ENCODE results near the gene UBE2U.

Gene UBE2U

DNA sequence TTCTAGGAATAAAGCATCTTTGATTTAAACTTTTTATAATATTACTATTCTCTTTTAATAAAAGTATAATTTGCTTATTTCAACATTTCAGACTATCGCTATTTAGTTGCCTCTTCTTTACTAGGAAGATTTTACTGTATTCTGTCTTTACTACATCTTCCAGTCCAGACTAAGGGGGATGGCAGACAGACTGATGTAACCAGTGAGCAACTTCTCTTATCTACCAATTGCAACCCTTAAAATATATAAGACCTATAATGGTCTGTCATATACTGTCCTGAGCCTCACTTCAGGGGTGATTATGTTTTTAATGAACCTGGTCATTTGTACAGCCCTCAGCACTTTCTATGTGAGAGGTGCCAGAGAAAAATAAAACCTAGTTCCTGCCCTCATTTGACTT is 87.0 kb downstream of the UBE2U start:
- in situ Hi-C loops (cut with MboI; ENCODE audit: low sequenced_read_pairs, unreplicated experiment): no loop called here
- DNase-seq (ENCODE audit: low spot score): no peak
- TF ChIP-seq, protein P1, sequence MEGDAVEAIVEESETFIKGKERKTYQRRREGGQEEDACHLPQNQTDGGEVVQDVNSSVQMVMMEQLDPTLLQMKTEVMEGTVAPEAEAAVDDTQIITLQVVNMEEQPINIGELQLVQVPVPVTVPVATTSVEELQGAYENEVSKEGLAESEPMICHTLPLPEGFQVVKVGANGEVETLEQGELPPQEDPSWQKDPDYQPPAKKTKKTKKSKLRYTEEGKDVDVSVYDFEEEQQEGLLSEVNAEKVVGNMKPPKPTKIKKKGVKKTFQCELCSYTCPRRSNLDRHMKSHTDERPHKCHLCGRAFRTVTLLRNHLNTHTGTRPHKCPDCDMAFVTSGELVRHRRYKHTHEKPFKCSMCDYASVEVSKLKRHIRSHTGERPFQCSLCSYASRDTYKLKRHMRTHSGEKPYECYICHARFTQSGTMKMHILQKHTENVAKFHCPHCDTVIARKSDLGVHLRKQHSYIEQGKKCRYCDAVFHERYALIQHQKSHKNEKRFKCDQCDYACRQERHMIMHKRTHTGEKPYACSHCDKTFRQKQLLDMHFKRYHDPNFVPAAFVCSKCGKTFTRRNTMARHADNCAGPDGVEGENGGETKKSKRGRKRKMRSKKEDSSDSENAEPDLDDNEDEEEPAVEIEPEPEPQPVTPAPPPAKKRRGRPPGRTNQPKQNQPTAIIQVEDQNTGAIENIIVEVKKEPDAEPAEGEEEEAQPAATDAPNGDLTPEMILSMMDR (IDR thresholded peaks at IDR 0.05; ENCODE audit: borderline replicate concordance, control extremely low read depth, extremely low read depth, insufficient read depth, missing control alignments): no peak

DNA sequence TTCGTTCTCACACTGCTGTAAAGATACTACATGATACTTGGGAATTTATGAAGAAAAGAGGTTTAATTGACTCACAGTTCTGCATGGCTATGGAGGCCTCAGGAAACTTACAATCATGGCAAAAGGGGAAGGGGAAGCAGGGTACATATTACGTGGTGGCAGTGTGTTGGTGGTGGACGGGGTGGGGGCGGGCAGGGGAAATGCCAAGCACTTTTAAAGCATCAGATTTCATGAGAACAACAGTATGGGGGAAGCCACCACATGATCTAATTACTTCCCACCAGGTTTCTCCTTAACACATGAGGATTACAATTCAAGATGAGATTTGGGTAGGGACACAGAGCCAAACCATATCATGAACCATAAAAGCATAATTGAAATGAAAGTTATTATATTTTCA is 88.5 kb downstream of the UBE2U start:
- TF ChIP-seq, protein P1 (IDR thresholded peaks at IDR 0.05; ENCODE audit: borderline replicate concordance, control extremely low read depth, extremely low read depth, insufficient read depth, missing control alignments): no peak
- no peak for DNase-seq (ENCODE audit: low spot score)
- in situ Hi-C loops (cut with MboI; ENCODE audit: low sequenced_read_pairs, unreplicated experiment): no loop called here

DNA sequence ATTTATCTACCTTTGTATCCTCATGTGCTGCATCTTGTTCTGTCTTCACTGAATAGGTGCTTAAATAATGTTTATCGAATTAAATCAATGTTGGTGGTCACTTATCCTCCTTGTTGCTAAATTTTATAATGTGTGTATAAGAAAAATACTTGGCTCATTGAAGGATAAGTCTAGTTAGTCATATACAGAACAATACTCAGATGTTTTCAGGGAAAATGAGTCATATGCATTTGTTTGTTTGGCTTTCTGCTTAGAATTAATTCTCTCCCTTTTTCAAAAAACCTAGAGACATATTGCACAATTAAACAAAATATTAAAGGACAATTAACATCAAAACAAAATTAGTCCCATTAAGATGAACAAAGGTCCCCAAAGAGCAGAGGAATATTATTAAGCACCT is 89.0 kb downstream of the UBE2U start:
- in situ Hi-C loops (cut with MboI; ENCODE audit: low sequenced_read_pairs, unreplicated experiment): no loop called here
- DNase-seq (ENCODE audit: low spot score): no peak
- TF ChIP-seq, protein P1 (IDR thresholded peaks at IDR 0.05; ENCODE audit: borderline replicate concordance, control extremely low read depth, extremely low read depth, insufficient read depth, missing control alignments): no peak

DNA sequence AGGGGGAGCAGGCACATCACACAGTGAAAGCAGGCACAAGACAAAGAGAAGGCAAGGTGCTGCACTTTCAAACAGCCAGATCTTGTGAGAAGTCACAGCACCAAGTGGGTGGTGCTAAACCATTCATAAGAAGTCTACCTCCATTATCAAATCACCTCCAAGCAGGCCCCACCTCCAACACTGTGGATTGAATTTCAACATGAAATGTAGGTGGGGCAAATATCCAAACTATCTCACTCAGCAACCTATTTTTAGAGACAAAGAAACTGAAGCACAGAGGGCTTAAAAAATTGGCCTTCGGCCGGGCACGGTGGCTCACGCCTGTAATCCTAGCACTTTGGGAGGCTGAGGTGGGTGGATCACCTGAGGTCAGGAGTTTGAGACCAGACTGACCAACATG is 90.4 kb downstream of the UBE2U start:
- no peak for DNase-seq (ENCODE audit: low spot score)
- in situ Hi-C loops (cut with MboI; ENCODE audit: low sequenced_read_pairs, unreplicated experiment): no loop called here
- TF ChIP-seq, protein P1 (IDR thresholded peaks at IDR 0.05; ENCODE audit: borderline replicate concordance, control extremely low read depth, extremely low read depth, insufficient read depth, missing control alignments): no peak

DNA sequence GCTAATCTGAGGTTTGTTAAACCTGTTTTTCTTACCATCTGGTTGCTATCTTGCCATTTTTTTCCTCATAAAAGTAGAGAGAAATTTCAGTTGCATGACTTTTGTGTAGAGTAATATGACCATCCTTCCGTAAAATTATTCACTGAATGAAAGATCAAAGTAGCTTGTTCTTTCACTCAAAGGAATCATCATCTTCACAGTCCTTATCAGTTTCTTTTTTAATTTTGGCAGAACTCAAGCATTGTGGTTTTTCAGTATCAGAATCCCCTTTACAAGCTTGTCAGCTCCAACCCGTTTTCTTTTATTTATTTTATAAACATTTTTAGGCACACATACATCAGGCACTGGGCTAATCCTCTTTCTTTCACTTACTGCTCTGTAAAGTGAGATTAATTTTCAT is 91.7 kb downstream of the UBE2U start:
- no peak for DNase-seq (ENCODE audit: low spot score)
- in situ Hi-C loops (cut with MboI; ENCODE audit: low sequenced_read_pairs, unreplicated experiment): no loop called here
- TF ChIP-seq, protein P1 (IDR thresholded peaks at IDR 0.05; ENCODE audit: borderline replicate concordance, control extremely low read depth, extremely low read depth, insufficient read depth, missing control alignments): no peak

DNA sequence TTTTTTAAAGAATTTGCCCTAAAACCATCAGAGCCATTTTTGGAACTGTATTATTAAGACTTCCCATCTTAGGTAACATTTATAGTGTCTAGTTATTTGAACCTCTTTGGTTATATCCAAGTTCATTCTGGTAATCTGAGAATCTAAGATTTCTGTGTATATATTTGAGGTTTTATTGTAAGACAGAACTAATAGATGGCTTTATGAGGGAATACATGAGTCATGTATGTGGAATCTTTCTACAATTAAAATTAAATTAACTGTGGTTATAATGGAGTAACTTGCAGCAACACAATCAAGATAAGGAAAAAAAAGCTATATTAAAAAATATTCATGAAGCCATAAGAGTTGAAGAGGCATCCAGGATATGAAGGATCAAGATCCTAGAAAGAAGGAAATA is 92.1 kb downstream of the UBE2U start:
- TF ChIP-seq, protein P1 (IDR thresholded peaks at IDR 0.05; ENCODE audit: borderline replicate concordance, control extremely low read depth, extremely low read depth, insufficient read depth, missing control alignments): no peak
- in situ Hi-C loops (cut with MboI; ENCODE audit: low sequenced_read_pairs, unreplicated experiment): no loop called here
- DNase-seq (ENCODE audit: low spot score): no peak

DNA sequence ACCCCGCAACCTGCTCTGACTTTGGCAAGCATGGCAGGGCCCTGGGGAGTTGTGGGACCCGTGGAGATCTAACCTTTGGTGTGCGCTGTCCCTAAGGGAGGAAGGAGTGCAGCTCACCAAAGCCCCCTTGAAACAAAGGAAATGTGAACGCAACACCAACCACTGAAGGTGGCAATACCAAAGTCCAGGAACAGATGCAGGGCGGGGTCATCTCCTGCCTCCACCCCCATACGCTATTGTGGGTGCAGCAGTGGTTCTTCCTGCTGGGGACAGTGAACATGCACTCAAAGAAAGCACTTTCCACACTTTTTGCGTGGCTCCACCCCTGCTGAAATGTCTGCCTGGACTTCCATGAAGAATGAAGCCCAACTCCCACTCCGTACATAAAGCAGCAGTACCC is 93.0 kb downstream of the UBE2U start:
- TF ChIP-seq, protein P1 (IDR thresholded peaks at IDR 0.05; ENCODE audit: borderline replicate concordance, control extremely low read depth, extremely low read depth, insufficient read depth, missing control alignments): no peak
- in situ Hi-C loops (cut with MboI; ENCODE audit: low sequenced_read_pairs, unreplicated experiment): no loop called here
- DNase-seq (ENCODE audit: low spot score): no peak
